ENCODE measurements around the gene SLC15A1.
"Not testable (repeated sequence)": the region's sequence is repeated elsewhere in the genome, so short reads cannot be mapped to it uniquely, and the experiment has no call there.

SLC15A1 gene

GRCh38 chr13:98652721-98653462 is 99.6 kb downstream of the SLC15A1 start:
- no peak for DNase-seq

GRCh38 chr13:98652276-98652675 is 100.2 kb downstream of the SLC15A1 start:
- no peak for DNase-seq

GRCh38 chr13:98651744-98652143 is 100.7 kb downstream of the SLC15A1 start:
- DNase-seq: no peak

GRCh38 chr13:98650396-98651107 is 101.9 kb downstream of the SLC15A1 start:
- DNase-seq: no peak

GRCh38 chr13:98649861-98650260 is 102.6 kb downstream of the SLC15A1 start:
- DNase-seq: no peak

- DNase-seq: no peak
These were observed 103.8 kb downstream of the SLC15A1 start for GRCh38 chr13:98648686-98649085.

GRCh38 chr13:98648141-98648540 is 104.3 kb downstream of the SLC15A1 start:
- no peak for DNase-seq

- DNase-seq: no peak
These were observed 105.4 kb downstream of the SLC15A1 start for GRCh38 chr13:98647121-98647520.

- no peak for DNase-seq
These were observed 109.0 kb downstream of the SLC15A1 start for GRCh38 chr13:98643479-98643878.

- no peak for DNase-seq
These were observed 111.4 kb downstream of the SLC15A1 start for GRCh38 chr13:98641075-98641474.

GRCh38 chr13:98639785-98640184 is 112.7 kb downstream of the SLC15A1 start:
- DNase-seq: not testable (repeated sequence)

GRCh38 chr13:98638352-98638751 is 114.1 kb downstream of the SLC15A1 start:
- not testable (repeated sequence) for DNase-seq

Data from NCI-H187 (cell line).